VCaP (cell line): ENCODE data around the gene PKHD1.

Source experiments
- H3K27ac ChIP-seq: fragments of 450-650 bp; 2 replicates; pipeline ENCODE4 v1.5.1; 2017
- TF ChIP-seq, protein P1 (sequence below): fragments of 450-650 bp; conservative IDR thresholded peaks from 2 replicates; pipeline ENCODE4 v1.5.1; 2017; ENCODE audit warnings: mild to moderate bottlenecking, moderate library complexity

PKHD1 gene

GRCh38 chr6:52081237-52081636, 6.2 kb downstream of the PKHD1 start:
- TF ChIP-seq, protein P1, sequence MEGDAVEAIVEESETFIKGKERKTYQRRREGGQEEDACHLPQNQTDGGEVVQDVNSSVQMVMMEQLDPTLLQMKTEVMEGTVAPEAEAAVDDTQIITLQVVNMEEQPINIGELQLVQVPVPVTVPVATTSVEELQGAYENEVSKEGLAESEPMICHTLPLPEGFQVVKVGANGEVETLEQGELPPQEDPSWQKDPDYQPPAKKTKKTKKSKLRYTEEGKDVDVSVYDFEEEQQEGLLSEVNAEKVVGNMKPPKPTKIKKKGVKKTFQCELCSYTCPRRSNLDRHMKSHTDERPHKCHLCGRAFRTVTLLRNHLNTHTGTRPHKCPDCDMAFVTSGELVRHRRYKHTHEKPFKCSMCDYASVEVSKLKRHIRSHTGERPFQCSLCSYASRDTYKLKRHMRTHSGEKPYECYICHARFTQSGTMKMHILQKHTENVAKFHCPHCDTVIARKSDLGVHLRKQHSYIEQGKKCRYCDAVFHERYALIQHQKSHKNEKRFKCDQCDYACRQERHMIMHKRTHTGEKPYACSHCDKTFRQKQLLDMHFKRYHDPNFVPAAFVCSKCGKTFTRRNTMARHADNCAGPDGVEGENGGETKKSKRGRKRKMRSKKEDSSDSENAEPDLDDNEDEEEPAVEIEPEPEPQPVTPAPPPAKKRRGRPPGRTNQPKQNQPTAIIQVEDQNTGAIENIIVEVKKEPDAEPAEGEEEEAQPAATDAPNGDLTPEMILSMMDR: no peak

GRCh38 chr6:52077961-52078625, 9.3 kb downstream of the PKHD1 start:
- H3K27ac ChIP-seq: peak overlapping the region; percentile 22; the same call in 1 of the 2 replicates

More at GRCh38 chr6:52081237-52081636, 6.2 kb downstream of the PKHD1 start:
- H3K27ac ChIP-seq: no peak overlapping the region

GRCh38 chr6:52077180-52077884, 10.1 kb downstream of the PKHD1 start:
- peak overlapping the region; percentile 22; the same call in 1 of the 2 replicates for H3K27ac ChIP-seq
- TF ChIP-seq, protein P1: no peak

More at GRCh38 chr6:52077961-52078625, 9.3 kb downstream of the PKHD1 start:
- TF ChIP-seq, protein P1: no peak

DNA sequence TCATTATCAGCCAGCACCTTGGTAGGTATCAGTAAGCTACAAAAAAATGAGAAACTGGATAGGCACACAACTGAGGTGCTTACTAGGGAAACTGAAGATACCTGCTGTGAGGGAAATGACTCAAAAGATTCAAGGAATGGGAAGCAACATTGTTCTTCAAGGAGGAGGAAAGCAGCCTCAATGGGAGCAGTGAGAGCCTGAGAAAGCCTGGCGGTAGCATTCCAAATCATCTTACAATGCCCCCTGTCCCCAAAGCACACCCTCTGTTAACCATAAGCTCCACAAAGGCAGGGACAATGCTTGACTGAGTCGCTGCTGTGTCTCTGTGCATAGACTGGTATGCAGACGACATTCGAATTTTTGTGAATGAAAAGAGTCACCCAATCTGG, 10.6 kb downstream of the PKHD1 start:
- H3K27ac ChIP-seq: peak overlapping the region; percentile 22; the same call in 1 of the 2 replicates
- TF ChIP-seq, protein P1: no peak

DNA sequence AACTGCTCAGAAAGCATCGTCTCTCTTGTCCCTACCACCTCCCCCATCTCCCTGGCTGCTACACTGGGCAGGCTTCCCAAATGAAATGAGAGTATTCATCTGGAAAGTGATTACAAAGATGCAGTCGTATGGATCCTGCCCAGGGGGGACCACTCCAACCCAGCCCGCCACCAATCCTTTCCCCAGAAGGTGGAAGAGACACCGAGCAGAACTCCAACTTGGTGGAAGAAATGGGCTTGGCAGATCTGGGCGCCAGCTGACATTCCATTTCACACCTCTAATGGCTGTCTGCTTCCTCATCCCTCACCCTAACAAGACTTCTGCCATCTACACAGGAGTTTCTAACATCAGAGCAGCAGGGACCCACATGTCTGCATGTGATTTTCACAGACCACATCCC, 12.7 kb downstream of the PKHD1 start:
- peak overlapping the region; percentile 46 for H3K27ac ChIP-seq
- TF ChIP-seq, protein P1: no peak

GRCh38 chr6:52074155-52074554, 13.3 kb downstream of the PKHD1 start:
- TF ChIP-seq, protein P1: no peak
- peak overlapping the region; percentile 46 for H3K27ac ChIP-seq

DNA sequence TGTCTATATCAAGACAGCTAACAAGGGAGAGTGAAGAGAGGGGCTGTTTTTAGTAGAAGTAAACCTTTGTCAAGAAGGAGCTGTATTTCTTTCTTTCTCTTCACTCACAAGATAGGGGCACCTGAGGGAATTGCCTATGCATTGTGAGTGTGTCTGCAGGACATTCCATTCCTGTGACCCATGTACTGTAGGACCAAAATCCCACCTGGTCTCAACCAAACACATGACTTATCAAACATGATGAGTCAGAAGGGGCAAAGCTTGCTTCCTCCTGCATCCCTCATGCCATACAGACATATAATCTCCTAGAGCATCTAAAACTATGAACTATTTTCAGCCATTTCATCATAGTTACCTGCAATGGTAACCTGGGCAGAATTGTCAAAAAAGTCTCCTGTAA, 21.8 kb downstream of the PKHD1 start:
- TF ChIP-seq, protein P1: no peak
- no peak overlapping the region for H3K27ac ChIP-seq
